ENCODE measurements around the gene MZT2B. TPM values are rescaled to one million over a fixed set of nuclear protein-coding genes. Genes with fewer than 3 reads are reported as not detected.
A peak's percentile ranks its signal among the peaks of the same experiment; 100 is the strongest.
"Not testable (repeated sequence)": the region's sequence is repeated elsewhere in the genome, so short reads cannot be mapped to it uniquely, and the experiment has no call there.

Gene MZT2B
- 255 and 257 TPM in 2 replicates for polyA plus RNA-seq
- 68.1 and 84.2 TPM in 2 replicates for polyA minus RNA-seq

DNA sequence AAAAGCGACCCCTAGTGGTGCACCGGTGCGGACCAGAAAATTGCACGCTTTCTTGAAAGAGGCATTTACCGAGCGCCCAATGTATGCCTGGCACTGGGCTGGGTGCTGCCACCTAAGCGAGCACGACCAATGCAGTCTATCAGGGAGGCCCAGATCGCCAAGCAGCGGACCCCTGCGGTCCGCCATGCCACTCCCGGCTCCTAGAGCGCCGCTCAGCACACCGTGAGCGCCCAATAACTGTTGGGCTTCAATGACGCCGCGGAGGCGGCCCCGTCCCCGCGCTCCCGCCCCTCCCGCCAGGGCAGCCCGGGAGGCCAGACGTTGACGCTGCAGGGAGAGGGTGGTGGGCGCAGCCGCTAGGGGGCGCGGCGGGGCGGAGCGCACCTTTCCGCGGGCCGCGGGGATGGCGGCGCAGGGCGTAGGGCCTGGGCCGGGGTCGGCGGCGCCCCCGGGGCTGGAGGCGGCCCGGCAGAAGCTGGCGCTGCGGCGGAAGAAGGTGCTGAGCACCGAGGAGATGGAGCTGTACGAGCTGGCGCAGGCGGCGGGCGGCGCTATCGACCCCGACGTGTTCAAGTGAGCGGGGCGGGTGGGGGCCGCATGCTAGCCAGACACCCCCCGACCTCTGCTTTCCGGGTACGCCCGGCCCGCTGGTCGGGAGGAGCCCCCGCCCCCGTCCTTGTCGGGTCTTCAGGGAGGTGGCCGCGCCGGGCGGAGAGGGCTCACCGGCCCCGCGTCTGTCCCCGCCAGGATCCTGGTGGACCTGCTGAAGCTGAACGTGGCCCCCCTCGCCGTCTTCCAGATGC is at the start of gene MZT2B:
Gene MZT2B (plus strand): TSS at position 383 of the 803 bp plus-strand sequence. CDS start 21 bp downstream, at position 404.
- not testable (repeated sequence) for H3K36me3 ChIP-seq (ENCODE audit: insufficient read depth, low read length); H3K9me3 ChIP-seq (ENCODE audit: low read length); H4K20me1 ChIP-seq (ENCODE audit: insufficient read depth); H3K27me3 ChIP-seq (ENCODE audit: insufficient read depth, low read depth, low read length); H3F3A ChIP-seq (ENCODE audit: insufficient read depth, low read length, poor library complexity, severe bottlenecking); H3K9me2 ChIP-seq (ENCODE audit: insufficient read depth, low read length)
- Histone ChIP-seq H3K9ac (ENCODE audit: low read length) (peak within 1 kb of the TSS; percentile 87), H3K79me2 (replicated peaks; ENCODE audit: insufficient read depth, low read length) (peaks cover 24% of the 10 kb centered on the region), H3K4me3 (ENCODE audit: low read length) (peak within 1 kb of the TSS; percentile 95), H2AFZ (ENCODE audit: low read depth, low read length) (peak within 1 kb of the TSS; percentile 51), H3K27ac (ENCODE audit: low read length) (peak within 1 kb of the TSS; percentile 83), H3K4me2 (ENCODE audit: low read length) (peak within 1 kb of the TSS; percentile 65)
- TF ChIP-seq POLR2AphosphoS5 (IDR thresholded peaks at IDR 0.05) (peak; percentile 81), SMC3 (conservative IDR thresholded peaks at IDR 0.05; ENCODE audit: poor library complexity) (peak; percentile 84), RAD21 (conservative IDR thresholded peaks at IDR 0.05) (peak; percentile 63), TAF1 (IDR thresholded peaks at IDR 0.05; ENCODE audit: low read depth) (peak; percentile 37)
- TF ChIP-seq, protein P1, sequence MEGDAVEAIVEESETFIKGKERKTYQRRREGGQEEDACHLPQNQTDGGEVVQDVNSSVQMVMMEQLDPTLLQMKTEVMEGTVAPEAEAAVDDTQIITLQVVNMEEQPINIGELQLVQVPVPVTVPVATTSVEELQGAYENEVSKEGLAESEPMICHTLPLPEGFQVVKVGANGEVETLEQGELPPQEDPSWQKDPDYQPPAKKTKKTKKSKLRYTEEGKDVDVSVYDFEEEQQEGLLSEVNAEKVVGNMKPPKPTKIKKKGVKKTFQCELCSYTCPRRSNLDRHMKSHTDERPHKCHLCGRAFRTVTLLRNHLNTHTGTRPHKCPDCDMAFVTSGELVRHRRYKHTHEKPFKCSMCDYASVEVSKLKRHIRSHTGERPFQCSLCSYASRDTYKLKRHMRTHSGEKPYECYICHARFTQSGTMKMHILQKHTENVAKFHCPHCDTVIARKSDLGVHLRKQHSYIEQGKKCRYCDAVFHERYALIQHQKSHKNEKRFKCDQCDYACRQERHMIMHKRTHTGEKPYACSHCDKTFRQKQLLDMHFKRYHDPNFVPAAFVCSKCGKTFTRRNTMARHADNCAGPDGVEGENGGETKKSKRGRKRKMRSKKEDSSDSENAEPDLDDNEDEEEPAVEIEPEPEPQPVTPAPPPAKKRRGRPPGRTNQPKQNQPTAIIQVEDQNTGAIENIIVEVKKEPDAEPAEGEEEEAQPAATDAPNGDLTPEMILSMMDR (IDR thresholded peaks at IDR 0.05; ENCODE audit: poor library complexity, severe bottlenecking): peak; percentile 95

DNA sequence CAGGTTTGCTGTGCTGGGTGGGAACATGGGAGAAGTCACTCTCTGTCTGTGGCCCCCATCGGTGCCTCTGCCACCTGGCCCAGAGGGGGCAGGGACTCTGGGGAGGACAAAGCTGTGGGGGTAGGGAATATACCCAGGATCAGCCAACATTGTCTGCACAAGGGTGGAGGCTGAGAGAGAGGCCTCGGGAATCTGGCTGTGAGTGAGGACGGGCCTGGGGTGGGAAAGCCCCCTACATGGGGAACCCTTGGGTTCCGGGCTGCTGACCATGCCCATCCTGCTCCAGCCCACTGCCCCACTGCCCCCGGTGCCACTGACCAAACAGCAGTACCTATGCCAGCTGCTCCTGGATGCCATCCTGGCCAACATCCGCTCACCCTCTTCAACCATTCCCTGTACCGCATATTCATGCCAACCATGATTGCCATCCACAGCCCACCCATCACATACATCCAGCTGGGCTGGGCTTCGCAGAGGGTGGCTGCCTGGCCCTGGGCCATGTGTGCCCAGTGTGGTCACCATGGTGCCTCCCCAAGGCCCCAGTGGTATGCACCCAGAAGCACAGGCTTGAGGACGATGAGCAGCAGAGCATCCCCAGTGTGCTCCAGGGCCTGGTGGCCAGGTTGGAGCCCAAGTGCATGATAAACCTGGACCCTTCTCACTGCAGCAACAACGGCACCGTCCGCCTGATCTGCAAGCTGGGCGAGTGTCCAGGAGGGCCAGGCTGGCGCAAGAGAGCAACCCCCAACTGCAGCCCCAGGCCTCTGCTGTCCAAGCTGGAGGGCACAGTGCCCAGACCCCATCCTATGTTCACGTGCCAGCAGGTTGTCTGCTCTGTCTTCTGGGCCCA is 46.1 kb upstream of the MZT2B start:
- no peak for TF ChIP-seq EP300 (conservative IDR thresholded peaks at IDR 0.05; ENCODE audit: poor library complexity, severe bottlenecking)
- no peak for TF ChIP-seq MXI1 (conservative IDR thresholded peaks at IDR 0.05; ENCODE audit: poor library complexity, severe bottlenecking)
- no peak for TF ChIP-seq EZH2 (IDR thresholded peaks at IDR 0.05; ENCODE audit: borderline replicate concordance, insufficient read depth, low read length, poor library complexity, severe bottlenecking)
- TF ChIP-seq TAF1 (IDR thresholded peaks at IDR 0.05; ENCODE audit: low read depth): no peak
- TF ChIP-seq, protein P1 (IDR thresholded peaks at IDR 0.05; ENCODE audit: poor library complexity, severe bottlenecking): no peak
- no peak for TF ChIP-seq POLR2AphosphoS5 (IDR thresholded peaks at IDR 0.05)
- TF ChIP-seq RAD21 (conservative IDR thresholded peaks at IDR 0.05): no peak
- no peak for TF ChIP-seq SMC3 (conservative IDR thresholded peaks at IDR 0.05; ENCODE audit: poor library complexity)
- no peak for TF ChIP-seq REST (IDR thresholded peaks at IDR 0.05; ENCODE audit: borderline replicate concordance)
- Histone ChIP-seq H2AFZ (ENCODE audit: low read depth, low read length) (no peak overlapping the region), H3K4me2 (ENCODE audit: low read length) (no peak overlapping the region), H3K36me3 (ENCODE audit: insufficient read depth, low read length) (no peaks in the 10 kb centered on the region), H3K9ac (ENCODE audit: low read length) (no peak overlapping the region), H3K9me3 (ENCODE audit: low read length) (no peaks in the 10 kb centered on the region), H4K20me1 (ENCODE audit: insufficient read depth) (no peaks in the 10 kb centered on the region), H3K4me3 (ENCODE audit: low read length) (no peak overlapping the region), H3K27me3 (ENCODE audit: insufficient read depth, low read depth, low read length) (no peaks in the 10 kb centered on the region), H3K27ac (ENCODE audit: low read length) (no peak overlapping the region), H3K9me2 (ENCODE audit: insufficient read depth, low read length) (no peaks in the 10 kb centered on the region), H3K79me2 (replicated peaks; ENCODE audit: insufficient read depth, low read length) (no peaks in the 10 kb centered on the region), H3F3A (ENCODE audit: insufficient read depth, low read length, poor library complexity, severe bottlenecking) (no peaks in the 10 kb centered on the region)

GRCh38 chr2:130136546-130136945 is 45.5 kb upstream of the MZT2B start:
- H3K79me2 ChIP-seq (replicated peaks; ENCODE audit: insufficient read depth, low read length); H3K9me2 ChIP-seq (ENCODE audit: insufficient read depth, low read length); H2AFZ ChIP-seq (ENCODE audit: low read depth, low read length); H3K4me3 ChIP-seq (ENCODE audit: low read length); H3F3A ChIP-seq (ENCODE audit: insufficient read depth, low read length, poor library complexity, severe bottlenecking); H3K9ac ChIP-seq (ENCODE audit: low read length); H3K4me2 ChIP-seq (ENCODE audit: low read length); H4K20me1 ChIP-seq (ENCODE audit: insufficient read depth); H3K27me3 ChIP-seq (ENCODE audit: insufficient read depth, low read depth, low read length); H3K9me3 ChIP-seq (ENCODE audit: low read length); H3K27ac ChIP-seq (ENCODE audit: low read length); H3K36me3 ChIP-seq (ENCODE audit: insufficient read depth, low read length): not testable (repeated sequence)
